ENCODE data around the gene ZNF141. TPM values are rescaled to one million over a fixed set of nuclear protein-coding genes. Genes with fewer than 3 reads are reported as not detected.
"Not testable (repeated sequence)": the region's sequence is repeated elsewhere in the genome, so short reads cannot be mapped to it uniquely, and the experiment has no call there.

ZNF141 gene
- total RNA-seq, 4 donors from 2014 or later: 12.9 to 70.9 (median 32.2) TPM

DNA sequence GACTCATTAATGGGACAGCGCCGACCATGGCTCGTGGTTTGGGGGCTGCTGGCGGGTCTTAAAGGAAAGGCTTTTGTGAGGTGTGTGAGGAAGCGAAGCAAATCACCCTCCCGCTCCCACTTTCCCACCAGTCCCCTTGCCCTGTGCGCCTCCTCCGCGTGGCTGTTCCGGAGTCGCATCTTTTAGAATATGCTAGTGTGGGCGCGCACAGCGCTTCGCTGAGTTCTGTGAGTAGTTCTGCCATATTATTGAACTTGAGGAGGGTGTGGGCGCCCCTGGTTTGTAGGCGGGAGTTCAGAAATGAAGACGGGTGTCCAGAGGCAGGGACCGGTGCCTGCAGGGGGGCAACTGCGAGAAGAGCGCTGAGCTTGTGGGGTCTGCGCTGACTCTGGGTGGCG, 49.1 kb downstream of the ZNF141 start:
- Histone ChIP-seq H3K27me3 (no peaks in the 10 kb centered on the region), H3K9me3 (peaks cover 0 to 51% of the 10 kb centered on the region in 2 donors), H3K4me1 (no peaks in the 10 kb centered on the region), H3K27ac (no peak overlapping the region), H3K4me3 (no peak overlapping the region), H3K36me3 (no peaks in the 10 kb centered on the region)
- intact Hi-C loops (cut with DNase I; ENCODE audit: low total_unique reads): no loop called here
- DNase-seq: no peak
- TF ChIP-seq, protein P1, sequence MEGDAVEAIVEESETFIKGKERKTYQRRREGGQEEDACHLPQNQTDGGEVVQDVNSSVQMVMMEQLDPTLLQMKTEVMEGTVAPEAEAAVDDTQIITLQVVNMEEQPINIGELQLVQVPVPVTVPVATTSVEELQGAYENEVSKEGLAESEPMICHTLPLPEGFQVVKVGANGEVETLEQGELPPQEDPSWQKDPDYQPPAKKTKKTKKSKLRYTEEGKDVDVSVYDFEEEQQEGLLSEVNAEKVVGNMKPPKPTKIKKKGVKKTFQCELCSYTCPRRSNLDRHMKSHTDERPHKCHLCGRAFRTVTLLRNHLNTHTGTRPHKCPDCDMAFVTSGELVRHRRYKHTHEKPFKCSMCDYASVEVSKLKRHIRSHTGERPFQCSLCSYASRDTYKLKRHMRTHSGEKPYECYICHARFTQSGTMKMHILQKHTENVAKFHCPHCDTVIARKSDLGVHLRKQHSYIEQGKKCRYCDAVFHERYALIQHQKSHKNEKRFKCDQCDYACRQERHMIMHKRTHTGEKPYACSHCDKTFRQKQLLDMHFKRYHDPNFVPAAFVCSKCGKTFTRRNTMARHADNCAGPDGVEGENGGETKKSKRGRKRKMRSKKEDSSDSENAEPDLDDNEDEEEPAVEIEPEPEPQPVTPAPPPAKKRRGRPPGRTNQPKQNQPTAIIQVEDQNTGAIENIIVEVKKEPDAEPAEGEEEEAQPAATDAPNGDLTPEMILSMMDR (IDR thresholded peaks at IDR 0.05): no peak
- TF ChIP-seq POLR2A (IDR thresholded peaks at IDR 0.05): no peak

- H3K9me3 ChIP-seq: peaks cover 0 to 2% of the 10 kb centered on the region in 2 donors
- DNase-seq: no peak
- H3K27ac ChIP-seq: no peak overlapping the region
- no peaks in the 10 kb centered on the region for H3K4me1 ChIP-seq
- H3K4me3 ChIP-seq: no peak overlapping the region
- intact Hi-C loops (cut with DNase I; ENCODE audit: low total_unique reads): no loop called here
- TF ChIP-seq, protein P1 (IDR thresholded peaks at IDR 0.05): no peak
- TF ChIP-seq POLR2A (IDR thresholded peaks at IDR 0.05): no peak
- no peaks in the 10 kb centered on the region for H3K27me3 ChIP-seq
- no peaks in the 10 kb centered on the region for H3K36me3 ChIP-seq
These were observed 66.4 kb downstream of the ZNF141 start for GRCh38 chr4:404006-404405.

GRCh38 chr4:408321-408720, 70.7 kb downstream of the ZNF141 start:
- H3K27ac ChIP-seq; DNase-seq; intact Hi-C loops (cut with DNase I; ENCODE audit: low total_unique reads); H3K4me1 ChIP-seq; H3K4me3 ChIP-seq; H3K27me3 ChIP-seq; H3K36me3 ChIP-seq: not testable (repeated sequence)
- H3K9me3 ChIP-seq: peaks cover 0 to 30% of the 10 kb centered on the region in 2 donors

GRCh38 chr4:422587-422986, 85.0 kb downstream of the ZNF141 start:
- Histone ChIP-seq H3K27ac (no peak overlapping the region), H3K4me3 (no peak overlapping the region), H3K4me1 (no peaks in the 10 kb centered on the region), H3K9me3 (peaks cover 9 to 88% of the 10 kb centered on the region in 2 donors), H3K36me3 (no peaks in the 10 kb centered on the region), H3K27me3 (no peaks in the 10 kb centered on the region)
- no peak for TF ChIP-seq POLR2A (IDR thresholded peaks at IDR 0.05)
- TF ChIP-seq, protein P1 (IDR thresholded peaks at IDR 0.05): no peak
- intact Hi-C loops (cut with DNase I; ENCODE audit: low total_unique reads): no loop called here
- no peak for DNase-seq

MicroRNAs encoded within 50 kb of the gene (microRNA counts, 767-probe panel; counts per million panel counts)
- 0 counts per million in 2 donors for microRNA hsa-miR-571

Small RNA genes within 50 kb of the gene (microRNA-seq; reads per million reads assigned to microRNA genes)
- gene MIR571 (ENCODE audit: borderline microRNAs expressed, borderline replicate concordance): not detected

Small RNA genes within 50 kb of the gene (small RNA-seq; reads per million reads assigned to genes)
- not detected for gene AC079140.2
- gene MIR571: not detected
- gene ZNF519P4: not detected

Other genes starting within 250 kb of the ZNF141 start
- gene ZNF718, start 213.3 kb upstream of the ZNF141 start, total RNA-seq: 10 to 100 TPM in 3 of 4 donors, 1 to 10 TPM in 1; 2.6 to 20.9 (median 16.1) TPM
- gene ZNF732, start 32.3 kb upstream of the ZNF141 start, total RNA-seq: 1 to 10 TPM in 2 of 4 donors, not detected in 2; 1.6 to 6.6 TPM
- 10 to 100 TPM; 14.7 to 58.8 (median 36.6) TPM for gene ZNF721, start 161.3 kb downstream of the ZNF141 start, total RNA-seq
- gene PIGG, start 161.4 kb downstream of the ZNF141 start, total RNA-seq: 100 to 1,000 TPM in 2 of 4 donors, 10 to 100 TPM in 2; 53.7 to 120 (median 88.4) TPM
- gene TMEM271, start 238.5 kb downstream of the ZNF141 start, total RNA-seq: not detected